Osteocyte (in vitro differentiated cells): ENCODE results near the gene GON7. TPM values are rescaled to one million over a fixed set of nuclear protein-coding genes. Genes with fewer than 3 reads are reported as not detected.
"Not testable (repeated sequence)": the region's sequence is repeated elsewhere in the genome, so short reads cannot be mapped to it uniquely, and the experiment has no call there.

Experiments used
- DNase-seq: peaks from one replicate; pipeline ENCODE4 v3.0.0; 2021; ENCODE audit warnings: mixed read lengths; ENCODE audit not compliant: unreplicated experiment; ENCODE audit errors: extremely low spot score
- H3K27ac Mint-ChIP-seq: one replicate; pipeline ENCODE4 v1.8.0; 2021; ENCODE audit warnings: mild to moderate bottlenecking, mixed read lengths; ENCODE audit not compliant: unreplicated experiment
- H3K27me3 Mint-ChIP-seq: one replicate; pipeline ENCODE4 v1.8.0; 2021; ENCODE audit warnings: mixed read lengths; ENCODE audit not compliant: unreplicated experiment
- H3K36me3 Mint-ChIP-seq: one replicate; pipeline ENCODE4 v1.8.0; 2021; ENCODE audit warnings: mixed read lengths; ENCODE audit not compliant: unreplicated experiment
- H3K4me1 Mint-ChIP-seq: one replicate; pipeline ENCODE4 v1.8.0; 2021; ENCODE audit warnings: mixed read lengths; ENCODE audit not compliant: unreplicated experiment
- H3K4me3 Mint-ChIP-seq: one replicate; pipeline ENCODE4 v1.8.0; 2021; ENCODE audit warnings: mild to moderate bottlenecking, moderate library complexity, mixed read lengths; ENCODE audit not compliant: unreplicated experiment
- H3K9me3 Mint-ChIP-seq: one replicate; pipeline ENCODE4 v1.8.0; 2021; ENCODE audit warnings: mixed read lengths; ENCODE audit not compliant: unreplicated experiment
- CTCF ChIP-seq: fragments of 200-600 bp; sonication (generic); IDR thresholded peaks from 2 replicates; pipeline ENCODE4 v1.5.0; 2021; ENCODE audit warnings: antibody characterized with exemption, mild to moderate bottlenecking, moderate library complexity
- total RNA-seq: library from RNA; stranded (reverse); gene quantifications from 2 replicates; pipeline ENCODE4 v1.2.1, GENCODE V29; 2021

Gene GON7
- total RNA-seq, 1 donor from 2014 or later = 8.8 TPM

- H3K27me3 Mint-ChIP-seq = peaks cover 3% of the 10 kb centered on the region
- no peaks in the 10 kb centered on the region for H3K9me3 Mint-ChIP-seq
Observed at GRCh38 chr14:93161411-93161940, 45.4 kb downstream of the GON7 start.

GRCh38 chr14:93160353-93160801 lies 46.5 kb downstream of the GON7 start:
- no peaks in the 10 kb centered on the region for H3K36me3 Mint-ChIP-seq
- no peaks in the 10 kb centered on the region for H3K4me1 Mint-ChIP-seq
- no peak overlapping the region for H3K4me3 Mint-ChIP-seq
- no peak for DNase-seq
- TF ChIP-seq CTCF = peak; percentile 54
- H3K9me3 Mint-ChIP-seq = no peaks in the 10 kb centered on the region
- H3K27ac Mint-ChIP-seq = no peak overlapping the region
- H3K27me3 Mint-ChIP-seq = peaks cover 9% of the 10 kb centered on the region

More at GRCh38 chr14:93161411-93161940, 45.4 kb downstream of the GON7 start:
- no peak for DNase-seq
- Mint-ChIP-seq H3K4me3 (no peak overlapping the region), H3K4me1 (no peaks in the 10 kb centered on the region), H3K36me3 (no peaks in the 10 kb centered on the region), H3K27ac (no peak overlapping the region)
- TF ChIP-seq CTCF = no peak

DNA sequence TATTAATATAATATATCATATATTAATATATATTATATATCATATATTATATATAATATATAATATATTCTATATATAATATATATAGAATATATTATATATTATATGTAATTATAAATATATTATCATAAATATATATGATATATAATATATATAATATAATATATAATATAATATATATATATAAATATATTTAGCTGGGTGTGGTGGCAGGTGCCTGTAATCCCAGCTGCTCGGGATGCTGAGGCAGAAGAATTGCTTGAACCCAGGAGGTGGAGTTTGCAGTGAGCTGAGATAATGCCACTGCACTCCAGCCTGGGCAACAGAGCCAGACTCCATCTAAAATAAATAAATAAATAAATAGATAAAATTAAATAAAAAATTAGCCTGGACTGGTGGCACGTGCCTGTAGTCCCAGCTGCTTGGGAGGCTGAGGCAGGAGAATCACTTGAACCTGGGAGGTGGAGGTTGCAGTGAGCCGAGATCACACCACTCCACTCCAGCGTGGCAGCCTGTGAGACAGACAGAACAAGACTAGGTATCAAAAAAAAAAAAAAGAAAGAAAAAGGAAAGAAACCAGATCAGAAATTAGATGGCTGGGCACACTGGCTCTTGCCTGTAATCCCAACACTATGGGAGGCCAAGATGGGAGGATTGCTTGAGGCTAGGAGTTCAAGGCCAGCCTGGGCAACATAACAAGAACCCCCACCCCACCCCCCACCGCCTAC lies 47.1 kb downstream of the GON7 start:
- not testable (repeated sequence) for H3K27ac Mint-ChIP-seq, H3K9me3 Mint-ChIP-seq, DNase-seq, H3K36me3 Mint-ChIP-seq, H3K4me1 Mint-ChIP-seq, H3K4me3 Mint-ChIP-seq
- H3K27me3 Mint-ChIP-seq = peaks cover 13% of the 10 kb centered on the region

GRCh38 chr14:93158349-93158748 lies 48.5 kb downstream of the GON7 start:
- H3K36me3 Mint-ChIP-seq, H3K4me1 Mint-ChIP-seq, DNase-seq, H3K9me3 Mint-ChIP-seq, H3K27ac Mint-ChIP-seq, H3K4me3 Mint-ChIP-seq: not testable (repeated sequence)
- H3K27me3 Mint-ChIP-seq = peaks cover 13% of the 10 kb centered on the region

DNA sequence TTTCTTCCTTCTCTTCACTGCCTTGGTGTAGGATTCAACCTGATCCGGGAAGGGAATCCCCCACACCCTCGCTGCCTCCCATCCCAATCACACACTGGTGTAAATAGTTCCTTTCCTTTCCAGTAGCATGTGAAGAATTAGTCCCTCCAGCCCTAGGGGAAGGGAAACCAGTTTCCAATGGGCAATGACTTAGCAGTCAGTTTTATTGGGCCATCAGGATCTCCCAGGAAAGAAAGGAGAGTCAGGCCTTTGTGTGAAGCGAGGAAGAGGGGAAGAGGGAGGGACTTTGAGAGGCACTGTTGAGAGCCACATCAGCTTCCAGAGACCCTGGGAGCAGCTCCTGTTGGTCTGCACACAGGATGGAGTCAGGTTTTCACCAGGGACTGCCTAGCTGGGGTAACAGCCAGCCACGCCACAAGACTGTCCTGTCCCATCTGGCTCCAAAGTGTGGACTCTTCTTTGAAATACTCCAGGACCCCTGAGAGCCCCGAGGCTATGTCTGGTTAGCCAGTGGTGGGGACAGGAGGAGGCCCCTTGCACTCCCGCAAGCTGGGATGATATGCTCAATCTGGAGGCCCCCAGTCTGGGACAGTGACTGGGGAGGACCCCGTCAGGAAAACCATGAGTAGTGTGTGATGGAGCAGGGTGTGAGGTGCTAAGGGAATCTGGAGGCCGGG lies 50.0 kb downstream of the GON7 start:
- H3K36me3 Mint-ChIP-seq = no peaks in the 10 kb centered on the region
- peaks cover 19% of the 10 kb centered on the region for H3K27me3 Mint-ChIP-seq
- H3K9me3 Mint-ChIP-seq = no peaks in the 10 kb centered on the region
- no peak for DNase-seq
- H3K27ac Mint-ChIP-seq = no peak overlapping the region
- no peak overlapping the region for H3K4me3 Mint-ChIP-seq
- no peaks in the 10 kb centered on the region for H3K4me1 Mint-ChIP-seq
- no peak for TF ChIP-seq CTCF

GRCh38 chr14:93155667-93156066 lies 51.2 kb downstream of the GON7 start:
- DNase-seq = no peak
- no peak overlapping the region for H3K4me3 Mint-ChIP-seq
- no peak for TF ChIP-seq CTCF
- H3K4me1 Mint-ChIP-seq = no peaks in the 10 kb centered on the region
- H3K36me3 Mint-ChIP-seq = no peaks in the 10 kb centered on the region
- H3K27me3 Mint-ChIP-seq = peaks cover 29% of the 10 kb centered on the region
- no peak overlapping the region for H3K27ac Mint-ChIP-seq
- no peaks in the 10 kb centered on the region for H3K9me3 Mint-ChIP-seq
